ENCODE measurements around the gene TCF12. TPM values are rescaled to one million over a fixed set of nuclear protein-coding genes. Genes with fewer than 3 reads are reported as not detected.

Gene TCF12
- total and polyA plus RNA-seq, 2 donors (not counting 3 experiments of a cell fraction or from before 2014, with no cell fraction given), result 72.1 to 133 TPM

- no peak for FAIRE-seq
- dilution Hi-C loops (cut with MboI; ENCODE audit: extremely low pct_ligation_motif_present, low sequenced_read_pairs) (no loop called here), intact Hi-C loops (cut with micrococcal nuclease) (no loop called here)
Measured at GRCh38 chr15:57185507-57186074, 267.1 kb downstream of the TCF12 start.

More at GRCh38 chr15:57185507-57186074, 267.1 kb downstream of the TCF12 start:
- peaks cover 3% of the 10 kb centered on the region for H3K4me1 ChIP-seq (ENCODE audit: control insufficient read depth, extremely low read depth, insufficient read depth, low read length)
- H3K79me2 ChIP-seq (ENCODE audit: control insufficient read depth, insufficient read depth, low read length), result no peaks in the 10 kb centered on the region
- no peaks in the 10 kb centered on the region for H3K27me3 ChIP-seq (ENCODE audit: control insufficient read depth in 2 of 2, insufficient read depth in 2 of 2, low read length in 2 of 2)
- H3K9me1 ChIP-seq (replicated peaks; ENCODE audit: control insufficient read depth, extremely low read depth, insufficient read depth, low read length), result no peaks in the 10 kb centered on the region
- H3K9me3 ChIP-seq (replicated peaks; ENCODE audit: control insufficient read depth, insufficient read depth, low read length), result no peaks in the 10 kb centered on the region
- no TSS peak for BruUV-seq (replicated peaks)
- TF ChIP-seq, protein P1, sequence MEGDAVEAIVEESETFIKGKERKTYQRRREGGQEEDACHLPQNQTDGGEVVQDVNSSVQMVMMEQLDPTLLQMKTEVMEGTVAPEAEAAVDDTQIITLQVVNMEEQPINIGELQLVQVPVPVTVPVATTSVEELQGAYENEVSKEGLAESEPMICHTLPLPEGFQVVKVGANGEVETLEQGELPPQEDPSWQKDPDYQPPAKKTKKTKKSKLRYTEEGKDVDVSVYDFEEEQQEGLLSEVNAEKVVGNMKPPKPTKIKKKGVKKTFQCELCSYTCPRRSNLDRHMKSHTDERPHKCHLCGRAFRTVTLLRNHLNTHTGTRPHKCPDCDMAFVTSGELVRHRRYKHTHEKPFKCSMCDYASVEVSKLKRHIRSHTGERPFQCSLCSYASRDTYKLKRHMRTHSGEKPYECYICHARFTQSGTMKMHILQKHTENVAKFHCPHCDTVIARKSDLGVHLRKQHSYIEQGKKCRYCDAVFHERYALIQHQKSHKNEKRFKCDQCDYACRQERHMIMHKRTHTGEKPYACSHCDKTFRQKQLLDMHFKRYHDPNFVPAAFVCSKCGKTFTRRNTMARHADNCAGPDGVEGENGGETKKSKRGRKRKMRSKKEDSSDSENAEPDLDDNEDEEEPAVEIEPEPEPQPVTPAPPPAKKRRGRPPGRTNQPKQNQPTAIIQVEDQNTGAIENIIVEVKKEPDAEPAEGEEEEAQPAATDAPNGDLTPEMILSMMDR (IDR thresholded peaks at IDR 0.05; ENCODE audit: extremely low read depth in 1 of 2, insufficient read depth in 1 of 2, low read depth in 1 of 2, low read length in 2 of 2), result no peak
- no peak for TF ChIP-seq JUN (IDR thresholded peaks at IDR 0.05; ENCODE audit: borderline replicate concordance, insufficient read depth, insufficient read length, low read depth)
- TF ChIP-seq MYC (IDR thresholded peaks at IDR 0.05; ENCODE audit: low read depth, low read length), result no peak
- TF ChIP-seq MAX (IDR thresholded peaks at IDR 0.05; ENCODE audit: insufficient read depth, insufficient read length), result no peak
- TF ChIP-seq GATA2 (IDR thresholded peaks at IDR 0.05; ENCODE audit: insufficient read depth, insufficient read length, low read depth, low read length), result no peak
- TF ChIP-seq POLR2AphosphoS5 (IDR thresholded peaks at IDR 0.05; ENCODE audit: insufficient read depth, low read depth, low read length), result no peak
- no peak for TF ChIP-seq FOS (IDR thresholded peaks at IDR 0.05; ENCODE audit: borderline replicate concordance, insufficient read depth, low read length)
- TF ChIP-seq EZH2 (IDR thresholded peaks at IDR 0.05; ENCODE audit: borderline replicate concordance, low read depth, low read length, severe bottlenecking), result no peak
- TF ChIP-seq POLR2A (IDR thresholded peaks at IDR 0.05; ENCODE audit: low read depth, low read length), result no peak
- H2AFZ ChIP-seq (ENCODE audit: low read depth, low read length), result no peak overlapping the region
- H3K4me2 ChIP-seq (ENCODE audit: insufficient read depth, low read length), result no peak overlapping the region
- H3K36me3 ChIP-seq (ENCODE audit: control insufficient read depth in 2 of 2, extremely low read depth in 1 of 2, insufficient read depth in 2 of 2, low read length in 2 of 2), result no peaks in the 10 kb centered on the region
- DNase-seq (ENCODE audit: low read depth, low spot score), result no peak
- H4K20me1 ChIP-seq (replicated peaks; ENCODE audit: control insufficient read depth, extremely low read depth, insufficient read depth, low read length), result peaks cover 5% of the 10 kb centered on the region
- H3K27ac ChIP-seq (ENCODE audit: insufficient read depth, low read depth, low read length), result no peak overlapping the region
- ChIA-PET POLR2A (no interaction called here), CTCF (interaction anchor here (1.0 to 1.6 kb wide), 3 partner anchors 9 to 20 kb away, joined by 3 to 5 read pairs (median 5); no protein-coding TSS in a partner anchor)
- no peak overlapping the region for H3K4me3 ChIP-seq (replicated peaks in 1 of 3; ENCODE audit: insufficient read depth in 1 of 3, low read depth in 1 of 3, low read length in 3 of 3)
- H3K9ac ChIP-seq (replicated peaks; ENCODE audit: extremely low read depth, insufficient read depth, low read length), result no peak overlapping the region
